ENCODE measurements around the gene TRIM46. TPM values are rescaled to one million over a fixed set of nuclear protein-coding genes. Genes with fewer than 3 reads are reported as not detected.
A peak's percentile ranks its signal among the peaks of the same experiment; 100 is the strongest.

Gene TRIM46
- polyA plus RNA-seq, 2 donors, result 0.19 to 0.47 TPM

DNA sequence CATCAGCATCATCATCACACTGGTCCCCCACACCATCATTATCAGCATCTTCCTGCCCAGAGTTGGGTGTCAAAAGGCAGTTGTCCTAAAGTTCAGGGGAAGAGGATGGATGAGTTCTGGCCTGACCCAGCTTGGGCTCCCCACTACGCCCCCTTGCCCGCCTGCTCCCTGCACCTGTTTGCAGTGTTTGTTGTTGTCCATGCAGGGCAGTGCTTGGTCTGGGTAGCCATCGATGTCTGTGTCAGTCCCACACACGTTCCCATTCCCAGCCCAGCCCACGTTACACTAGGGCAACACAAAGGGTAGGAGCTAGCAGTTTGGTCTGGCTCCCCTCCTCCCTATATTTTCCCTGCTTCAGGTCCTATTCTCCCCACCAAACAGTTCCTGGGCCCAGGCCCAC, 27.3 kb downstream of the TRIM46 start:
- Histone ChIP-seq H3K27me3 (ENCODE audit: control insufficient read depth in 1 of 2, insufficient read depth in 2 of 2, low read length in 2 of 2) (no peaks in the 10 kb centered on the region), H3K4me1 (ENCODE audit: control insufficient read depth in 2 of 2, insufficient read depth in 2 of 2, low read length in 1 of 2) (no peaks in the 10 kb centered on the region), H3K9me3 (ENCODE audit: control insufficient read depth in 2 of 2, insufficient read depth in 1 of 2, low read depth in 1 of 2, low read length in 1 of 2) (no peaks in the 10 kb centered on the region), H3K36me3 (ENCODE audit: control insufficient read depth in 2 of 2, insufficient read depth in 2 of 2, low read length in 1 of 2) (peaks cover 0 to 25% of the 10 kb centered on the region in 2 donors), H3K4me3 (ENCODE audit: low read depth in 1 of 2, low read length in 2 of 2) (no peak overlapping the region), H3K27ac (ENCODE audit: low read depth in 2 of 2, low read length in 1 of 2) (no peak overlapping the region)
- 89 to 90% methylated on average over 5 of the region's 5 CpGs for WGBS, 2 donors

DNA sequence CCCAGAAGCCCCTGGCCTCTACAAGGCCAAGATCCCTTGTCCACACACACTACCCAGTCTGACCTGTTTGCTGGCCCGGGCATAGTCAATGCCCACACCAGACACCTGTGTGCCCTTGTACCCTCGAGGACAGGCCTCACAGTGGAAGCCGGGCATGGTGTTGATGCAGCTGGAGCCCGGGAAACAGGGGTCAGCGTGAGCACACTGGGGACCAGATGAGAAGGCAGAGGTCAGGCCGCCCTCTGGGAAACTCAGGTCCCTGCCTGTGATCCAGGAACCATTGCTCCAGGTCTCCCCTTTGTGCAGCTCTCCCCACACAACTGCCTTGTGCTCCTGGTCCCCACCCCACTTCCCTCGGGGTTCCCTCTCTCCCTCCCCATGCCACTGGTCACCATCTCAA, 28.5 kb downstream of the TRIM46 start:
- Histone ChIP-seq H3K9me3 (ENCODE audit: control insufficient read depth in 2 of 2, insufficient read depth in 1 of 2, low read depth in 1 of 2, low read length in 1 of 2) (no peaks in the 10 kb centered on the region), H3K4me3 (ENCODE audit: low read depth in 1 of 2, low read length in 2 of 2) (no peak overlapping the region), H3K27ac (ENCODE audit: low read depth in 2 of 2, low read length in 1 of 2) (no peak overlapping the region), H3K27me3 (ENCODE audit: control insufficient read depth in 1 of 2, insufficient read depth in 2 of 2, low read length in 2 of 2) (no peaks in the 10 kb centered on the region), H3K36me3 (ENCODE audit: control insufficient read depth in 2 of 2, insufficient read depth in 2 of 2, low read length in 1 of 2) (peaks cover 0 to 21% of the 10 kb centered on the region in 2 donors), H3K4me1 (ENCODE audit: control insufficient read depth in 2 of 2, insufficient read depth in 2 of 2, low read length in 1 of 2) (no peaks in the 10 kb centered on the region)
- 88 to 90% methylated on average over 7 of the region's 7 CpGs for WGBS, 2 donors

DNA sequence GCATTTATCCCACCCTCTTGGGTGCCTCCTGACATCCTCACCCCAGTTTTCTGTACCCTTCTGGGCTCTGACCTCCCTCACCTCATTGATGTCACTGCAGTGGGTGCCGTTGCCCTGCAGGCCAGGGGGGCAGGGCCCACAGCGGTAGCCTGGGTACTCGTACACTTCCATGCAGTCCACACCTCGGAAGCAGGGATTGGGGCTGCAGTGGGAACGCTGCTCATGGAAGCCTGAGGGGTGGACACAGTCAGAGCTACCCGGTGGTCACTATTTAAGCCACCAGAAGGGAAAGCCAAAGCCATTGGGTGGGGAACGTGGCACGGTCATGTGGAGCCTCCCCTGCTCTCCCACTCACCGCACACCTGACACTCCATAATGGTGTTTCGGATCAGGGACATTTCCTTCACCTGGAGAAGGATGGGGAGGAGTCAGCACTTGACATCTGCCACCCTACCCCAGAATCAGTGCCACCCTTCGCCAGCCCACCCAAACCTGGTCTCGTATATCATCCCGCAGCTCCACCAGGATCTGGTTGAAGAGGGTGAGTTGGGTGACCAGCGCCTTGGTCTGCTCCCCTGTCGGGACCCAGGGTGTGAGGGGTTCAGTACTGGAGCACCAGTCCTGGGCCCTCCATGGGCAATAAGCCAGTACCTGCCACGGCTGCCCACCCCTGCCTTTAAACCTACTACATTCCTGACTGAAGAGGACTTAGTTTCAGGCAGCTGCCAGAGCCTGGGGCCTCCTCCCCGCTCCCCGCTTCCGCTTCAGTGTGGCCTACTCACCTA, 29.3 kb downstream of the TRIM46 start:
- H3K4me1 ChIP-seq (ENCODE audit: control insufficient read depth in 2 of 2, insufficient read depth in 2 of 2, low read length in 1 of 2), result no peaks in the 10 kb centered on the region
- WGBS, 2 donors, result 90 to 92% methylated on average over 19 of the region's 19 CpGs
- H3K9me3 ChIP-seq (ENCODE audit: control insufficient read depth in 2 of 2, insufficient read depth in 1 of 2, low read depth in 1 of 2, low read length in 1 of 2), result no peaks in the 10 kb centered on the region

DNA sequence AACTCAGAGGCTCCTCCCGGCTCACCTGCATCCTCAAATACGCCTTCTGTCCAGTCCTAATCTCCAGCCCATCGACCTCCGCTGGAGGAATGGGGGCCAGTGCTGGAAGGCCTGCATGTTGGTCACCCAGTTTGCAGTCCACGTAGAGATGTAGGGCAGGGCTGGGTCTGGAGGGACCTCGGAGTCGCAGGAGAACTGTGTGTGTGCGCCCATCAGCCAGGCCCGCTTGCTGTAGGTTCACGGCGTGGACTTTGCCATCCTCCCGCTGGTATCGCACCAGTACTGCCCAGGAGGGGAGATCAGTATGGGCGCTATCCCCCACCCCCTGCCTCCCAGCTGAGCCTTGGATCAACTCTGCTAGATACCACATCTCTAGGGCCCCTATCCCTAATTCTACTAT, 31.4 kb downstream of the TRIM46 start:
- Histone ChIP-seq H3K4me3 (ENCODE audit: low read depth in 1 of 2, low read length in 2 of 2) (no peak overlapping the region), H3K27me3 (ENCODE audit: control insufficient read depth in 1 of 2, insufficient read depth in 2 of 2, low read length in 2 of 2) (no peaks in the 10 kb centered on the region), H3K9me3 (ENCODE audit: control insufficient read depth in 2 of 2, insufficient read depth in 1 of 2, low read depth in 1 of 2, low read length in 1 of 2) (no peaks in the 10 kb centered on the region), H3K36me3 (ENCODE audit: control insufficient read depth in 2 of 2, insufficient read depth in 2 of 2, low read length in 1 of 2) (peaks cover 0 to 7% of the 10 kb centered on the region in 2 donors), H3K27ac (ENCODE audit: low read depth in 2 of 2, low read length in 1 of 2) (no peak overlapping the region), H3K4me1 (ENCODE audit: control insufficient read depth in 2 of 2, insufficient read depth in 2 of 2, low read length in 1 of 2) (no peaks in the 10 kb centered on the region)
- 91 to 94% methylated on average over 14 of the region's 14 CpGs for WGBS, 2 donors

More for the DNA sequence above, 29.3 kb downstream of the TRIM46 start:
- H3K27me3 ChIP-seq (ENCODE audit: control insufficient read depth in 1 of 2, insufficient read depth in 2 of 2, low read length in 2 of 2), result no peaks in the 10 kb centered on the region
- H3K27ac ChIP-seq (ENCODE audit: low read depth in 2 of 2, low read length in 1 of 2), result no peak overlapping the region
- H3K4me3 ChIP-seq (ENCODE audit: low read depth in 1 of 2, low read length in 2 of 2), result no peak overlapping the region
- H3K36me3 ChIP-seq (ENCODE audit: control insufficient read depth in 2 of 2, insufficient read depth in 2 of 2, low read length in 1 of 2), result peaks cover 0 to 15% of the 10 kb centered on the region in 2 donors

DNA sequence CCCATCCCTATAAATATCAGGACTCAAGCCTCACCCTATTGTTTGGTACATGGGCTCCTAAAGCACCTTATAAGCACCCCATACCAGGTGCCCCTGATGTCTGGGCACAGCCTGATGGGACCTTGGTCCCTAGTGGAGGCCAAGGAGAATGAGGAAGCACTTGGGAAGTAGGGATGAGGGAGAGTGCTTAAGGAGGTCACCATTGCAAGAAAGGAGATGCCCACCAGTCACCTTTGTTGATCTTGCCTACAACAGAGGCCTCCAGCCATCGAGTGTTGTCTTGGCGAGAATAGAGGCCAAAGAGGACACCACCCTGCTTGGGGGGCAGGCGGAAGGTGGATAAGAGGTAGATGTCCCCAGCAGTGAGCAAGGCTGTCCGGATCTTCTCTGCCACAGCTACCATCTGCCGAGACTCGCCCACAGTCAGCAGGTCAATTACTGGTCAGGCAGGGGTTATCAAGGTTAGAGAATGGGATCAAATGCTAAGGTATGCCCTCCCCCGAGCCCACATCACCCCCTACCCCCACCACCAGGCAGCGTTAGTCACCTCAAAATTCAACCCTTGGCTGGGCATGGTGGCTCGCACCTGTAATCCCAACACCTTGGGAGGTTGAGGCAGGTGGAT, 32.4 kb downstream of the TRIM46 start:
- 75 to 77% methylated on average over 9 of the region's 9 CpGs for WGBS, 2 donors
- no peaks in the 10 kb centered on the region for H3K9me3 ChIP-seq (ENCODE audit: control insufficient read depth in 2 of 2, insufficient read depth in 1 of 2, low read depth in 1 of 2, low read length in 1 of 2)
- H3K4me1 ChIP-seq (ENCODE audit: control insufficient read depth in 2 of 2, insufficient read depth in 2 of 2, low read length in 1 of 2), result no peaks in the 10 kb centered on the region
- no peak overlapping the region for H3K4me3 ChIP-seq (ENCODE audit: low read depth in 1 of 2, low read length in 2 of 2)
- H3K27me3 ChIP-seq (ENCODE audit: control insufficient read depth in 1 of 2, insufficient read depth in 2 of 2, low read length in 2 of 2), result no peaks in the 10 kb centered on the region
- peaks cover 0 to 6% of the 10 kb centered on the region in 2 donors for H3K36me3 ChIP-seq (ENCODE audit: control insufficient read depth in 2 of 2, insufficient read depth in 2 of 2, low read length in 1 of 2)
- no peak overlapping the region for H3K27ac ChIP-seq (ENCODE audit: low read depth in 2 of 2, low read length in 1 of 2)

DNA sequence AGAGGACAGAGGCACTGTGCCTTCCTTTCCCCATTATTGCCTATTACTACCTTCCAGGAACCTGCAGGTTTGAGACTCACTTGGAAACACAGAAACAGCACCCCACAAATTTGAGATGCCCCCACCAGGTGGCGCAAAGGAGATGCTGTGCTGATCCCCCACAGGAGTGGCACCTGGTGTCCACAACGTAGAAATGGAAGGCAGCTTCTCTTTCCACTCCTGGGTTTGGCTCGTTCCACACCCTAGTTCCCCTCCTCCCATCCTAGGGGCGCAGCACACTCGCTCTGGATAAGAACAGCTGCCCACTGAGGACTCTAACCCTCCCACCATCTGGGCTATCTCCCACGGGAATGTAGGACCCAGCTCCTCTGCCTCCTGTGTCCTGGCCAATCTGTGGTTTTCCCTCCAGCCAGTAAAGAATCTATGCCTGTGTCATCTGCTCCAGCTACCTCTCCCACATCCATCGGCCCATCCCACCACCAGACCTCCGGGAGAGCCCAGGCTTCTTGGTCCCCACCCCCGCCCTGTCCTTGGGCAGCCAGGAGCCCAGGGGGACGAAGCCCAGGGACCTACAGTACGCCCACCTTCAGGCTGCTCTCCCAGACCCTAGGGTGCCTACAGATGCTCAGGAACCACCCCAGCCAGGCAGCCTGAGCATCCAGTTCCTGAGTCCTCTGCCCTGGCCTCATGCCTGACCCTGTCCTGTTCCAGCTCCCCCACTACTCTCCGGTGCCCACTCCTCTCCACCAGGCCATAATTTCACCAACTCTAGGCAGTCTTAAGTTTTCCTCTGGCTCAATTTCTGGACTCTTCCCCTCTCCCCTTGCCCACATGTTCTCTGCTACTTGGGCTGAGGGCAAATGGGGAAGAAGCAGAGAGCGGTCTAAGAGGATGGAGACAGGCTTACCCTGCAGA, 33.5 kb downstream of the TRIM46 start:
- no peaks in the 10 kb centered on the region for H3K27me3 ChIP-seq (ENCODE audit: control insufficient read depth in 1 of 2, insufficient read depth in 2 of 2, low read length in 2 of 2)
- H3K27ac ChIP-seq (ENCODE audit: low read depth in 2 of 2, low read length in 1 of 2), result peak overlapping the region; percentile 94 to 95
- H3K36me3 ChIP-seq (ENCODE audit: control insufficient read depth in 2 of 2, insufficient read depth in 2 of 2, low read length in 1 of 2), result peaks cover 0 to 2% of the 10 kb centered on the region in 2 donors
- no peaks in the 10 kb centered on the region for H3K9me3 ChIP-seq (ENCODE audit: control insufficient read depth in 2 of 2, insufficient read depth in 1 of 2, low read depth in 1 of 2, low read length in 1 of 2)
- 20 to 30% methylated on average over 13 of the region's 13 CpGs for WGBS, 2 donors
- no peaks in the 10 kb centered on the region for H3K4me1 ChIP-seq (ENCODE audit: control insufficient read depth in 2 of 2, insufficient read depth in 2 of 2, low read length in 1 of 2)
- H3K4me3 ChIP-seq (ENCODE audit: low read depth in 1 of 2, low read length in 2 of 2), result peak overlapping the region; percentile 12 to 31

DNA sequence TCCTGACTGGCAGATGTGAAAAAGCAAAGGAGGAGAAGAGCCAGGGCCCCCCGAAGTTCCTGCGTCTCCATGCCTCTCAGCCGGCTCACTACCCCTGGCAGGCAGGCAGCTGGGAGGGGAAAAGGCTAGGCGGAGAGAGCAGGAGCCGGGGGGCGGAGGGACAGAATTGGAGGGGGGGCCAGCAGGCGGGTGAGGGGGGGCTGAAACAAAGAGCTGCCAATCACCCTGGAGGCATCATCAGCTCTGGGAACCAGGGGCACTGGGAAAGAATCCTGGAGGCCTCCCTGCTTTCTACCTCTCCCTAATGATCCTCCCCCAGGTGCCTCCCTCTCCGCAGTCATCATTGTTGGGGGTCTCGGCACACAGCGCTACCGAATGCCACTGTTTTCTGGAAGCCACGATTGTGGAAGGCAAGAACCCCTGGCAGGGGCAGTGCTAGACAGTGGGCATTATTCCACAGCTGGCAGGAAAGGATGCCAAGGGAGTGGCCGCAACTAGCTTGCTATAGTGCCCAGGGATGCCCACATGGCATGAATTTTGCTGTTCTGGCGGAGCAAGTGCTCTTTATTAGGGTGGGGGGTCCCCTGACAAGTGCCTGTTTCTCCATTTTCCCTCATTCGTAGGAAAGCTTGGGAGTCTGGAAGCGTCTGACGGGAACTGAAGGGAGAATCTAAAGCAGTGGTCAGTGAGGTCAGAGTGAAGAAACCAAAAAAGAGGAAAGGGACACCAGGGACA, 34.3 kb downstream of the TRIM46 start, which contains the start of gene THBS3:
Gene THBS3 (minus strand): TSS at position 92 of the 735 bp plus-strand sequence. CDS start 21 bp downstream, at position 71.
- peak within 1 kb of the TSS; percentile 94 to 95 for H3K27ac ChIP-seq (ENCODE audit: low read depth in 2 of 2, low read length in 1 of 2)
- H3K36me3 ChIP-seq (ENCODE audit: control insufficient read depth in 2 of 2, insufficient read depth in 2 of 2, low read length in 1 of 2), result peaks cover 0 to 2% of the 10 kb centered on the region in 2 donors
- peak within 1 kb of the TSS; percentile 67 to 70 for H3K4me3 ChIP-seq (ENCODE audit: low read depth in 1 of 2, low read length in 2 of 2)
- H3K9me3 ChIP-seq (ENCODE audit: control insufficient read depth in 2 of 2, insufficient read depth in 1 of 2, low read depth in 1 of 2, low read length in 1 of 2), result no peaks in the 10 kb centered on the region
- WGBS, 2 donors, result 11 to 14% methylated on average over 16 to 17 of the region's 17 CpGs
- H3K4me1 ChIP-seq (ENCODE audit: control insufficient read depth in 2 of 2, insufficient read depth in 2 of 2, low read length in 1 of 2), result no peaks in the 10 kb centered on the region
- no peaks in the 10 kb centered on the region for H3K27me3 ChIP-seq (ENCODE audit: control insufficient read depth in 1 of 2, insufficient read depth in 2 of 2, low read length in 2 of 2)

DNA sequence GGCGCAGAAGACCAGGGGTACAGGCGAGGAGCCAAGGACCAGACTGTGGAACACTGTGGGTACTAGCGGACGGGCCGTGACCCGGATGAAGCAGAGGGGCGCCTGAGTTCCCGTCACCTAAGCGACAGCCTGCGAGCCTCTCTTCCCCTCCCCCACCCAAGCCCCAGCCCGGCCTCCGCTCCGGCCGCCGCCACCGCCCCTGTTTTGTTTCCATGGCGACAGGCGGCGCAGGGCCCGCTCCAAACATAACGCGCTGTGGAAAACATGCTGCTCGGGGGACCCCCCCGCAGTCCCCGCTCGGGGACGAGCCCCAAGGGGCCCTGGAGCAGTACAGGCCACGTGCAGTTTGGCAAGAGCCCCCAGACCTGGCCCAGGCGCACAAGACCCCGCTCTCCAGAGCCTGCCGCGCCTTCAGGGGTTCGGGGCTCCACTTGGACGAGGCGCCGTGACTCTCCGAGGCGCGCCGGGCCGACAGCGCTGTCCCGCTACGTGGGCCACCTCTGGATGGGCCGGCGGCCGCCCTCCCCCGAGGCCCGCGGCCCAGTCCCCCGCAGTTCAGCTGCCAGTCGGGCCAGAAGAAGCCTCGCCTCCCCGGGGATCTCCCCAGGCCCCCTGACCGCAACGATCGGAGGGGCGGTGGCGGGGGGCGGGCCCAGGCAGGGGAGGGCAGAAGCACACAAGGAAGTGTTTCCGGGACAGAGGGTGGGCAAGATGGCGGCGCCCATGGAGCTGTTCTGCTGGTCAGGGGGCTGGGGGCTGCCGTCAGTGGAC, 35.1 kb downstream of the TRIM46 start, which contains the start of gene MTX1:
Gene MTX1 (plus strand): TSS at position 155 of the 771 bp plus-strand sequence. CDS start 110 bp downstream, at position 265.
- peaks cover 0 to 2% of the 10 kb centered on the region in 2 donors for H3K36me3 ChIP-seq (ENCODE audit: control insufficient read depth in 2 of 2, insufficient read depth in 2 of 2, low read length in 1 of 2)
- 0 to 1% methylated on average over 51 to 64 of the region's 64 CpGs for WGBS, 2 donors
- H3K9me3 ChIP-seq (ENCODE audit: control insufficient read depth in 2 of 2, insufficient read depth in 1 of 2, low read depth in 1 of 2, low read length in 1 of 2), result no peaks in the 10 kb centered on the region
- no peaks in the 10 kb centered on the region for H3K27me3 ChIP-seq (ENCODE audit: control insufficient read depth in 1 of 2, insufficient read depth in 2 of 2, low read length in 2 of 2)
- peak within 1 kb of the TSS; percentile 94 to 95 for H3K27ac ChIP-seq (ENCODE audit: low read depth in 2 of 2, low read length in 1 of 2)
- H3K4me3 ChIP-seq (ENCODE audit: low read depth in 1 of 2, low read length in 2 of 2), result peak within 1 kb of the TSS; percentile 67 to 70
- no peaks in the 10 kb centered on the region for H3K4me1 ChIP-seq (ENCODE audit: control insufficient read depth in 2 of 2, insufficient read depth in 2 of 2, low read length in 1 of 2)

Measured in esophagus (tissue), 2 donors.